GM15510 (cell line): Measurements from ENCODE around the gene BAG5.

Experiments used
- POLR2A ChIP-seq: IDR thresholded peaks from 3 replicates; pipeline ENCODE4 v1.6.1; 2011; ENCODE audit warnings: borderline replicate concordance; ENCODE audit not compliant: insufficient read length; ENCODE audit errors: extremely low read depth

The BAG5 gene

DNA sequence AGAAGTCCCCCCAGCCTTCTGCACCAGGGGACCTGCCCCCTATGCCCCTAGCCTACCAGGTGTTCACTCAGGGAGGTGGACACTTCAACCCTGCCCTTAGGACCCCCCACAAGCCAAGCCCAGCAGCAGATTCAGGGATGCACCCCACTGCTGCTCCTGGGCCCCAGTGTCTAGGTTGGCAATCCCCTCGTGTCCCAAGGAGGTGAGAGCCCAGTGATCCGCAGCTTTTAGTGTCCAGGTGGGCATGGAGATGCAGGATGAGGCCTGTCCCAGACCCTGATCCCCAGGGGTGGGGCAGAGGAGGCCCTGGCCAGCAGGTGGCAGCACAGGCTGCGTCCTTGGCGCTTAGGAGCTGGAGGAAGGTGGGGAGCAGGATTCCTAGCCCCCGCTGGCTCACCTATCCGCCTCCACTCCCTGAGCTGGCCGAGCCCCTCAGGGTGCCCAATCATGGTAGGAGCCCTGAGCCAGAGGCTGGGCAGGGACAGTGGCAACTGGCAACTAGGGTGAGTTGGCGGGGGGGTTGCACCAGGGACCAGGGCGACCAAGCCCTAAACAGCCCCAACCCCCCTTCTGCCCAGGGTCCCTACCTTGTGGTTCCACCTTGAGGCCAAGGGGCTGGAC lies 43.9 kb downstream of the BAG5 start:
- TF ChIP-seq POLR2A, result no peak

- no peak for TF ChIP-seq POLR2A
Measured at GRCh38 chr14:103517721-103518421, 44.6 kb downstream of the BAG5 start.

GRCh38 chr14:103517174-103517566 lies 45.3 kb downstream of the BAG5 start:
- TF ChIP-seq POLR2A, result no peak

GRCh38 chr14:103516426-103517173 lies 45.9 kb downstream of the BAG5 start:
- TF ChIP-seq POLR2A, result no peak

GRCh38 chr14:103514596-103515421 lies 47.6 kb downstream of the BAG5 start:
- TF ChIP-seq POLR2A, result no peak

- TF ChIP-seq POLR2A, result no peak
Measured at GRCh38 chr14:103512701-103513611, 49.5 kb downstream of the BAG5 start.

DNA sequence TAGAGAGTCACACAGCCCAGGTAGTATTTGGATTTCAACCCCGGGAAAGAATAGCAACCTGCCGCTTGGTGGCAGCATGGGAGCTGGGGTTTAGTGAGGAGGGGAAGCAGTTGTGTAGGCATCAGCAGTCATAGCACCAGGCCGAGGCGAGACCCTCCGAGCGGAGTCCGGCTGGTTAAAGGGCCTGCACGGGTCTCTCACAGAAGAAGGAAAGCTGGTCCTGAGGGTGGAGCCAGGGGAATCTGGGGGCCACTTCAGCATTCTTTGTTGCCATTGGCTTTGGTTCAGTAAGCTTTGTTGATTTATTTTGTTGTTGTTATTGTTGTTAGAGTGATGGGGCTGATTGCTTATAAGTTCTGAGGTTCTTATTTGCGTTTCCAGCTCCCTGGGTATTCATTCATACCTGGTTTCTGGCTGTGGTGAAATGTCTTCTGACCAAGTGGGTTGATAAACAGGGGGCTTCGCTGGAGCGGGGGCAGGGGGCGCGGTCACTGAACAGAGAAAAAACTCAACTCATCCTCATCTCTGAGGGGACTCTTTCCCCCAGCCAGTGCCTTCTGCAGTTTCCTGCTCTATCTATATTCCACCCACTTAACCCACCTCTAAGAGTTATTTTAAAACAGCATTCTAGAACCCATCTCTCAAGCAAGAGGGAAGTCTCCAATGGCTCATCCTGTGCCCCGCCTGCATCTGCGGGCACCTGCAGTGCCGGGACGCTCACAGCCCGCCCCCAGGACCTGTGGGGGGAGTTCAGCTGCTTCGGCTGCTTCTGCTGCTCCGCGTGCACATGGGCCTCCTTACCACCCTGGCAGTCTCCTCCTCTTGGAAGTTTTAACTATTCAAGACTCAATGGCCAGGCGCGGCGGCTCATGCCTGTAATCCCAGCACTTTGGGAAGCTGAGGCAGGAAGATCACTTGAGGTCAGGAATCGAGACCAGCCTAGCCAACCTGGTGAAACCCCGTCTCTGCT lies 51.4 kb downstream of the BAG5 start:
- no peak for TF ChIP-seq POLR2A

GRCh38 chr14:103509864-103510723 lies 52.4 kb downstream of the BAG5 start:
- no peak for TF ChIP-seq POLR2A

DNA sequence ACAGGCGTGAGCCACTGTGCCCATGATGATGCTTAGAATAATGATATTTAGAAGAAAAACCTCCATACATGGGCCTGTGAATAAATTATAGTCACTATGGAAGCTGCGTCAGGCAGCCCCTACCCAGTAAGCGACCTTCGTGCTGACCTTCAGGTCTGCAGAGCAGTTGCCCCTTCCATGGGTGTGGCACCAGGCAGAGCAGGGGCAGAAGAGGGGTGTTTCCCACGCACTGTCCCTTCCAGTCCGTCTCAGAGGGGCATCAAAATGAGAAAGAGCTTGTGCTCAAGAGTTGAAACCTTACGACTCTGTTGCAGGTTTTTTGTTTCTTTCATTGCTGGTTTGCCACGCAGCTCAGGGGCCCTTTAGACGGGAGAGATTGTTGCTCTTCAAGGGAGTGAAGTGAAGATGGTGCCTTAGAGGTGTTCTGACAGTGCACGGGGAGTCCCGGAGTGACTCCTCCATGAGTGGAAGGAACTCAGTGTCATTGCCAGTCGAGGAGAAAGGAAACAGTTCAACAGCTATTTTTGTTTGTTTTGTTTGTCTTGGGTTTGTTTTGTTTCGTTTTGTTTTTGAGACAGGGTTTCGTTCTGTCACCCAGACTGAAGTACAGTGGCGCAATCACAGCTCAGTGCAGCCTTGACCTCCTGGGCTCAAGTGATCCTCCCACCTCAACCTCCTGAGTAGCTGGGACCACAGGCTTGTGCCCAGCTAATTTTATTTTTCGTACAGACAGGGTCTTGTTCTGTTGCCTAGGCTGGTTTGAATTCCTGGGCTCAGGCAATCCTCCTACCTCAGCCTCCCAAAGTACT lies 53.7 kb downstream of the BAG5 start:
- no peak for TF ChIP-seq POLR2A

DNA sequence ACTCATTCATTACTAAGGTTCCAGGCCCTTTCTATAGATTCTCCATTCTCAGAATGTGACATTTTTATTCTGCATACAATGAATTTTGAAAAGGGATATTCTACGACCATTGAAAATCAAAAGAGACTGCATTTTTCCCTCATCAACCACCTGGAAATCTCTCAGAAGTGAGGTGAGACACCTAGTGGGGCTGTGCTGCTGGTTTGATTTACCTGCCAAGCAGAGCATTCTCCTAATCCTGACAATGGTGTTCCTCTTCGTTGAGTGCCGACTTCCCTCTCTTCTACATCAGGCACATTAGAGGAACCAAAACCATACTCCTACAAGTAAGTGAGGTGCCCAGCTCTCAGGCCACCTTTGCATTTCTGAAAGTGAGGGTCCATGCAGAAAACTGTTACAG lies 54.7 kb downstream of the BAG5 start:
- TF ChIP-seq POLR2A, result no peak
